ENCODE measurements around the gene ST3GAL4.
"Not testable (repeated sequence)": the region's sequence is repeated elsewhere in the genome, so short reads cannot be mapped to it uniquely, and the experiment has no call there.

ST3GAL4 gene

GRCh38 chr11:126390272-126390867, 34.9 kb downstream of the ST3GAL4 start:
- DNase-seq (ENCODE audit: low read depth): no peak

DNA sequence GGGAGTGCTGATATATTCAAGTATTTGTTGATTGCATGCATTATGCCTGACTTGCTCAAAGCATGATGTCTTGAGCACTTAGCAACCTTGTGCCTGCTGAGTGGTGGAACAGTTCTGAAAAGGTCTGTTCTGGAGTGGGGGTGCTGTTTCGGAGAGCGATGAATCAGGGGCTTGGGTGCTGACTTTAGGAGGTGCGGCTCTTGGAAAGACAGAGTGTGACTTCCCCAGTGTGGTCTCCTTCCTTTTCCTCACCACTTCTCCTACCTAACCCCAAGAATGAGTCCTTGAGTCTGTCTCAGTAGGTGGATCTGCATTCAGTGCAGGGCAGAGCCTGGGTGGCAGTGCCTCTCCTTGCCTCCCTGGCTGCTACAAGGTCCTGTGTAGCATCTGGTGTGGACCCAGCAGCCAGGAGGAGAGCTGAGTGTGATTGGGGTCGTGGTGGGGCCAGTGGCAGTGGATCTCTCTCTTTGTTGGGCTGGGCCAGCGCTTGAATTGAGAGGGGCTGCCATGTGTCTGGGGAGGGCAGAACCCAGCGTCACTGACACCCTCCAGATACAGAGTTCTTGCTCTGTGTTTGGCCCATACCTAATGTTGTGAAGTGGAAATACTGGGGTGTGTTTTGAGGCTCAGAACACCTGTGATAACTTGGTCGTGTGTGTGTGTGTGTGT, 35.9 kb downstream of the ST3GAL4 start:
- no peak for DNase-seq (ENCODE audit: low read depth)

- no peak for DNase-seq (ENCODE audit: low read depth)
These were observed 36.6 kb downstream of the ST3GAL4 start for GRCh38 chr11:126391970-126392632.

- DNase-seq (ENCODE audit: low read depth): no peak
These were observed 37.1 kb downstream of the ST3GAL4 start for GRCh38 chr11:126392633-126393013.

DNA sequence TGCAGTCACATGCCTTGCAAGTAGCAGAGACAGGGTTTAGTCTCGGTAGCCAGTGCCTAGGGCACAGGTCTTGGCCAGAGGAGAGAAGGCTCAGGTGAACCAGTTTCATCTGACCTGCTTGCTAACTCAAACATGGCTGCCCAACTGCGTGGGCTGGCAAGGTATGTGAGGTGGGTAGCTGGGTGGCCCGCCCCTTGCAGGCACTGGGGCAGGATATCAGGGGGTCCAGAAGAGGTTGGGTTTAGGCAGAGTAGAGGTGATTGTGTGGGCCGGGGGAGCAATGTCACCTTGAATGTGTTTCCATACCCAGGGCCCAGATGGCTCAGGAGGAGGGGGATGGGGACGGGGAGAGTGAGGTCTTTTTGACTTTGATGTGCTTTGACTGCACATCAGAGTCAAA, 37.7 kb downstream of the ST3GAL4 start:
- no peak for DNase-seq (ENCODE audit: low read depth)

DNA sequence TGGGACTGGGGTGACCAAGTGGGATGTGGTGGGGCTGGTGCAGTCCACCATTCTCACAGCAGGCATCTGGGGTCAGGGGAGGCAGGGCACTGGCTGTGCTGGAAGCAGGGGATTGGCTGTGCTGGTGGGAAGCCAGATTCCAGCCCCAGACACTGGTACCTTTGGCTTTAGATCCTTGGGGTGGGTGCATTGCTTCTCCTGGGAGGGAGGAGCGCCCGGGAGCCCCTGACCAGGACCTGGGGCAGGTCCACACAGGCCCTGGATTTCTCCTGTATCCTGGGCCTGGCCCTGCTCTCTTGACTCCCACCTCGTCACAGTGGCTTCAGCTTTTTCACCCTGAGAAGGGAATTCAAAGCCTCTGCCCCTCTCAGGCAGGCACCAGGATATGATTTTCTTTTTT, 38.5 kb downstream of the ST3GAL4 start:
- no peak for DNase-seq (ENCODE audit: low read depth)

GRCh38 chr11:126394634-126395072, 39.2 kb downstream of the ST3GAL4 start:
- not testable (repeated sequence) for DNase-seq (ENCODE audit: low read depth)

- not testable (repeated sequence) for DNase-seq (ENCODE audit: low read depth)
These were observed 40.3 kb downstream of the ST3GAL4 start for GRCh38 chr11:126395784-126396183.

DNA sequence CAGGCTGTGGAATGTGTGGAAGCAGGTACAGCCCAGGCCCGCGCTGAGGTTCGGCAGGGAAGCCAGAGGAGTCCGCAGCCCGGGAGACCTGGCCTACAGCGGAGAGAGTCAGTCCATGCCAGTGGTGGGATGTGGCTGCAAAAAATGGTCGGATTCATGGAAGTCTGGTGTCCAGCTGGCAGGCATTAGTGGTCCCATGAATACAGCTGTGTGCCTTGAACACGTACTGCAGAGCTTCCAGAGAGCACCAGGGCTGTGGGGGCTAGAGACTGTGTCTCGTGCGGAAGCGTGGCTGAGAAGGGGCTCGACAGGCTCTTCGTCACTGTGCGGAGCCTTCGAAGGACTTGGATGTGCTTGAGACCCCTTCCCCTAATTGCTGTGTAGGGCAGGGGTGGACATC, 40.8 kb downstream of the ST3GAL4 start:
- DNase-seq (ENCODE audit: low read depth): not testable (repeated sequence)

GRCh38 chr11:126396965-126397364, 41.5 kb downstream of the ST3GAL4 start:
- DNase-seq (ENCODE audit: low read depth): no peak

DNA sequence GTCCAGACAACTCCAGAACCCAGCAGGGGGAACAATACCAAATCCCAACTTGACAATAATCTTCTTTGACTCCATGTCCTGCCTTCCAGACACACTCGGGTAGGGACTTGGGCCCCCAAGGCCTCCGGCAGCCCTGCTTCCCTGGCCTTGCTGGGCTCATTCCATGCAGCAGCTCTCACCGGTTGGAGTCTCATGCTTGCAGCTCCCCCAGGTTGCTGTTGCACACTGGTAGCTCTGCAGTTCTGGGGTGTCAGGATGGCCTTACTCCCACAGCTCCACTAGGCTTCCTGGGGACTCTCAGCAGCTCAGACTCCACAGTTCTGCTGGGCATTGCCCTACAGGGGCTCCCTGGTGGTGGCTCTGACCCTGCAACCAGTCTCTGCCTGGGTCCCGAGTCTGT, 42.8 kb downstream of the ST3GAL4 start:
- DNase-seq (ENCODE audit: low read depth): no peak

- DNase-seq (ENCODE audit: low read depth): no peak
These were observed 43.2 kb downstream of the ST3GAL4 start for GRCh38 chr11:126398721-126399120.

GRCh38 chr11:126400019-126400418, 44.5 kb downstream of the ST3GAL4 start:
- no peak for DNase-seq (ENCODE audit: low read depth)

DNA sequence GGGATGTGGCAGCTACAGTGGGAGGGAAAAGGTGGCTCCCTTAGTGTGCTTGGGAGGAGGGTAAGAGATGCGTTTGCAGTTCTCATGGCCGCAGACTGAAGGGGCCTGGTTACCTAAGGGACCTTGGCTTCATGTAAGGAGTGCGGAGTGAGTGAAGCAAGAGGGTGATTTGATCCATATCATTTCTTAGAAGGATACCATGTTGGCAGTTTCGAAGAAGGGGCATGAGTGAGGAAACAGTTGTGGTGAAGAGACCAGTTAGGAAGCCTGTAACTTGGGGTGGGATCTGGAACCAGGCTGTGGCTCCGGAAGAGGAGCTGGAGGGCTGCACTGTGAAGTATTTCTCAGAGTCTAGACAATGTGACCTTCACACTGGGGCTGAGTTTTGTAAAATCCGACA, 45.0 kb downstream of the ST3GAL4 start:
- no peak for DNase-seq (ENCODE audit: low read depth)

DNA sequence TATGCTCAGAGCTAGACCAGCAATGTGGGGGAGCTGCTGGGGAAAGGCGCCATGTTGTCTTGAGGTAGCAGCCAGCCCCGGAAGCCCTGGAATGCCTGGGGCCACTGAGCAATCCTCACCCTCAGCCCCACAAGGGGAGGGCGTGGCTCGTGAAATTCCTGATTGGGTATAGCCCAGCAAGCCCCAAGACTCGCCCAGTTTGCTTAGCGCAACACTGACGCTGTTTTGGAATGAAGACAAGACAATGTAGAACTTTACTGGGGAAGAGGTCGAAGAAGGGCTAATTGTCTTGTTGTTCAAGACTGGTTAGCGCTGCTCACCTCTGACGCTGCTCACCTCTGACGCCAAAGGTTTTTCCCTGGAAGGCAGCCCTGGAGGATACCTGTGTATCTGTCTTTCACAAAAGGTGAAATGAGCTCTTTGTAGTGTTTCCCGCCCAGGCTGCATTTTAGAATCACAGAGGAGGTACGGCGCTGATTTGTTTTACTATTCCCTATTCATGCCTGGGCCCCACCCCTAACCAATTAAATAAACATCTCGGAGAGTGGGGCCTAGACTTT, 47.6 kb downstream of the ST3GAL4 start:
- DNase-seq (ENCODE audit: low read depth): no peak

DNA sequence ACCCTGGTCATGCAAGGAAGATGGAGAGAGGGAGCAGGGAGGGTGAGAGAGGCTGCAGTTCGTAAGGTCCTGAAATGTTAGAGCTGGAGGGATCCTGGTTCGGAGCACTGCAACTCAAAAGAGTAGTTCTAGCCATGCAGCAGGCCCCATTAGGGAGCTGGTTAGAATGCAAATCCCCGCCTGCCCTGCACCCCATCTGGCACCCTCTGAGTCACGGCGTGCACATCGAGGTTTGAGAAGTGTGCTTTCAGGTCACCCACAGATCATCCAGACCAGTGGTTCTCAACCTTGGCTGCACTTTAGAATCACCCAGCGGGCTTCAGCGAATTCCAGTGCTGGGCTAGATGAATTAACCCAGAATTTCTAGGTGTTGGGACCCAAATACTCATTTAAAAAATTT, 48.2 kb downstream of the ST3GAL4 start:
- no peak for DNase-seq (ENCODE audit: low read depth)

GRCh38 chr11:126404367-126404766, 48.9 kb downstream of the ST3GAL4 start:
- no peak for DNase-seq (ENCODE audit: low read depth)

DNA sequence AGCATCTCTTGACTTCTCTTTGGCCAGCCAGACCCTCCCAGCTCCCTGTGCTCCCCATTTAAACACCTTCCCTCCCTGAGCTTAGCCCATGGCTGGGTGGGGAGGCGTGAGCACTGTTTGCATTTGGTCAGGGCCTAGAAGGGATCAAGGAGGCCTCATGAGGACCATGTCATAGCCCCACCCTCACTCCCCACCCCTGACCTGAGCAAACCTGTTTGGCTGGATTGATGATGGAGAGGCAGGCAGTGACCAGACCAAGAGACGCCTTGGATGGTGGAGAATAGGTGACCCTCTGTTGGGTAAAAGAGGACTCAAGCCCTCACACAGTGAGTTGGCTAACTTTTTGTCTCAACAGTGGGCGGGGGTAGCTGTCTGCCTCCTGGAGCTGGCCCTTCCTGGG, 49.9 kb downstream of the ST3GAL4 start:
- no peak for DNase-seq (ENCODE audit: low read depth)

DNA sequence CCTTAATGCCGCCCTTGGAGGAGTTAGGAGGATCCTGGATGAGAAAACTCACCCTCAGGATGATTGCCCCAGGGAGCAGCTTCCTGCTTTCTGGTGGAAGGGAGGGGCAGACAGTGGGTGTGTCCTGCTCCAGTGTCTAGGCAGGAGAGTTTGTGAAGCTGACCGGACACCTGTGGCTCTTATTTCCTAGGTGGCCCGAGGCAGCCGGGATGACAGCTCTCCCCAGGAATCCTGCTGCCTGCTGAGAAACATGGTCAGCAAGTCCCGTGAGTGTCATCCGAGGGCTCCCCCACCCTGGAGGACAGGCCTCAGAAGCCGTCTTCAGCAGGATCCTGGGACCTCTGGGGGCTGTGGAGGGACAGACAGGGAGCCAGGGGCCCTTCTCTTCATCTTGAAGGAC, 50.4 kb downstream of the ST3GAL4 start:
- DNase-seq (ENCODE audit: low read depth): no peak

DNA sequence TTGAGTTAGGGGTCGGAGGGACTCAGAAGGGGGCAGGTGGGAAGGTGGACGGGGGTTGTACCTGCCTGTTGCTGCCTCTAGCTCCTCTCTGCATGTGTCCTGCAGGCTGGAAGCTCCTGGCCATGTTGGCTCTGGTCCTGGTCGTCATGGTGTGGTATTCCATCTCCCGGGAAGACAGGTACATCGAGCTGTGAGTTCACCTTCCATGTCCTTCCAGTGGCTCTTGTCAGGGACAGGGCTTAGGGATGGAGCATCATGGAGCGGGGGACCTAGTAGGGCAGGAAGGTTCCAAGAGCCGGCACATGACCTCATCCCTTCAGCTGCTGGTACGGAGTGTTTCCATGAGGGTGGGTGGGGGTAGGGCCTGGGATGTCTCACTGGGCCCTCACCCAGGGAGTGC, 50.9 kb downstream of the ST3GAL4 start:
- DNase-seq (ENCODE audit: low read depth): no peak

- DNase-seq (ENCODE audit: low read depth): no peak
These were observed 51.6 kb downstream of the ST3GAL4 start for GRCh38 chr11:126407101-126407521.

- DNase-seq (ENCODE audit: low read depth): no peak
These were observed 52.3 kb downstream of the ST3GAL4 start for GRCh38 chr11:126407682-126408288.

DNA sequence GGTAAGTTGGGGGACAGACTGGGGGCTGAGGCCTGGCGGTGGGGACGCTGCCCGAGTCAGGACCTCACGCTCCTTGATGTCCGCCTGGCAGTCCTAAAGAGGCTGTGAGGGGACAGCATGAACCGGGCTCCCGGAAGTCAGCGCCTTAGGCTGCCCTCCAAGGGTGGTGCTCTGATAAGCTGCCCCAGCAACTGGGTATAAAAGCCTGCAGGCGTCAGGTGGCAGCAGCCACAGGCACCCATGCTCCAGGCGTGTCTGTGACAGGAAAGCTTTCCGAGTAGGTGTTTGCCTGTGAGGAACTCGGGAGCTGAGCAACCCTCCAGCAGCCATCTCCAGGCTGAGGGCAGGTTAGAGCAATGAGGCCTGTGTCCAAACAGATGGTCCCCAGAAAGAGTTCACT, 53.0 kb downstream of the ST3GAL4 start:
- no peak for DNase-seq (ENCODE audit: low read depth)

Data from non-pigmented ciliary epithelial cell (primary cell).